ENCODE measurements around the gene NUBP2.

The NUBP2 gene

DNA sequence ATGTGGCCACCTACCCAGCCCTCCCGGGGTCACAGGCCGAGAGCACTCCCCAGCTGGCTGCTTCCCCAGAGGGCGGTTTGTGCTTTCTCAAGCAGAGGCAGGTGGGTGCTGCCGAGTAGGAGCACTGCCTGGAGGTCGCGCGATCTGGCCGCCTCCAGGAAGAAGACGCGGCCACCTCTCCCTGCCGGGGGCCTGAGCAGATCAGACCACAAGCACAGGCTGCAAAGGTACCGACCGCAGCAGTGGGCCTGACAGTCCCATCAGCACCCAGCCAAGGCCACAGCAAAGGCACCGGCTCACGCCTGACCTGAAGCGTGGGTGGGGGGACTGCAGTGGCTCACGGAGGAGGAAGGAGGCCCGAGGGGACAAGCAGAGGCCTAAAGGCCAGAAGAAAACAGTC lies 25.9 kb downstream of the NUBP2 start:
- Histone ChIP-seq H3K36me3 (ENCODE audit: insufficient read depth, low read length) (peaks cover 39% of the 10 kb centered on the region), H3K27ac (ENCODE audit: low read depth, low read length) (no peak overlapping the region), H3K4me1 (ENCODE audit: insufficient read depth, low read length) (peaks cover 4% of the 10 kb centered on the region), H3K4me3 (ENCODE audit: low read depth in 1 of 2, low read length in 2 of 2) (no peak overlapping the region), H3K9ac (ENCODE audit: low read length) (no peak overlapping the region), H3K9me3 (ENCODE audit: low read length) (no peaks in the 10 kb centered on the region), H3K27me3 (ENCODE audit: control insufficient read depth in 1 of 2, insufficient read depth in 2 of 2, low read length in 2 of 2) (no peaks in the 10 kb centered on the region)

DNA sequence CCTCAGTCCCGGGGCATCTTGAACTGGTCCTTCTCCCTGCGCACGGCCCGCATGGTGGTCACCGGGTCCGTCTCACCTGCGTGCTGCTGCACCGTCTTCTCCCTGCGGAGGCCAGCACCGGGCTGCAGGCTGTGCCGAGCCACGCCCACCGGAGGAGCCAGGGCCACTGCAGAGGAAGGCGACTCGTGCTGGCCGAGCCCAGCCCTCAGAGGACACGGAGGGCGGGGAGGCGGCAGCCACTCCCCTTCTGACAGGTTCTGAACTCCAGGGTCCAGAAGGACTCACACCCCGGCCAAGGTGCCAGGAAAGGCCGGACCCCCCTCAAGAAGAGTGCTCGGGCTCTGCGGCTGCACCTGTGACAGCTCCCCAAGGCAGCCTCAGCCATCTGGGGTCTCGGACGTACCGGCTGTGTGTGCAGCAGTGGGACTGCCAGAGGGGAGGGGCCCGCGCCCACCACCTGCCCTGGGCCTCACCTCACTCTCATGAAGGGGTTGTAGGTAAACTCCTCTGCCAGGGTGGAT lies 26.6 kb downstream of the NUBP2 start:
- H3K27me3 ChIP-seq (ENCODE audit: control insufficient read depth in 1 of 2, insufficient read depth in 2 of 2, low read length in 2 of 2): no peaks in the 10 kb centered on the region
- H3K27ac ChIP-seq (ENCODE audit: low read depth, low read length): no peak overlapping the region
- peaks cover 4% of the 10 kb centered on the region for H3K4me1 ChIP-seq (ENCODE audit: insufficient read depth, low read length)
- H3K36me3 ChIP-seq (ENCODE audit: insufficient read depth, low read length): peaks cover 42% of the 10 kb centered on the region
- no peaks in the 10 kb centered on the region for H3K9me3 ChIP-seq (ENCODE audit: low read length)
- no peak overlapping the region for H3K4me3 ChIP-seq (ENCODE audit: low read depth in 1 of 2, low read length in 2 of 2)
- H3K9ac ChIP-seq (ENCODE audit: low read length): no peak overlapping the region

DNA sequence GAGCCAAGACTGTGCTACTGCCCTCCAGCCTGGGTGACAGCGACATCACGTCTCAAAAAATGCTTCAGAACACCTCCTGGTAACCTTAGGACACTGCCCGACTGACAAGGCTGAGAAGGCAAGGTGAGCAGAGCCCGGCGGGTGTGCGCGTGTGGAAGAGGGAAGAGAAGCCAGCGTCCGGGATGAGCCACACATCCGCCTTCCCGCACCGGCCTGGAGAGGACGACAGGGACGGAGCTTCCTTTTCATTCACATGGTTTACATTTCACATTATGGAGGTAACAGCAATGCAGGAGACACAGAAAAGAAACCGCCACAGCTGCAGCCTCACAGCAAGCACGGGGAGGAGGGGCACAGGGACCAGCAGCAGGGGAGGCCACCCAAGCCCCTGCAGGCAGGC lies 27.3 kb downstream of the NUBP2 start:
- H3K4me1 ChIP-seq (ENCODE audit: insufficient read depth, low read length): peaks cover 4% of the 10 kb centered on the region
- H3K36me3 ChIP-seq (ENCODE audit: insufficient read depth, low read length): peaks cover 42% of the 10 kb centered on the region
- no peaks in the 10 kb centered on the region for H3K9me3 ChIP-seq (ENCODE audit: low read length)
- H3K9ac ChIP-seq (ENCODE audit: low read length): no peak overlapping the region
- no peak overlapping the region for H3K4me3 ChIP-seq (ENCODE audit: low read depth in 1 of 2, low read length in 2 of 2)
- H3K27me3 ChIP-seq (ENCODE audit: control insufficient read depth in 1 of 2, insufficient read depth in 2 of 2, low read length in 2 of 2): no peaks in the 10 kb centered on the region
- no peak overlapping the region for H3K27ac ChIP-seq (ENCODE audit: low read depth, low read length)

DNA sequence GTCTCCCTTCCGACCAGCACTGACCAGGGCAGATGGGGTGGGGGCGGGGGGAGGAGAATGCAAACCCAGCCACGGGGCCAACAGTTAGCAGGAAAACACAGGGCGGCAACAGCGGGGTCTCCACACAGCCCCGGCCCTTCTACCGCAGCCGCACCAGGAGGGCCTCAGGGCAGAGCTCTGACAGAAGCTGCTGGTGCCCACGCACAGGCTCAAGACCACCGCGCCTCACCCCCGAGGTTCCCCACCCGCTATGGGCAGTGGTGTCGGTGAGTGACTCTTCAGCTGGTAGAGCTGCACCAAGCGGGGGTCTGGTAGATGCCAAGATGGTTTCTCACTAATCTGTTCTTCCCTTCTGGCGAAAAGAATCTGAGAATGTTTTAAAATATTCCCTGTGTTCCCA lies 27.8 kb downstream of the NUBP2 start:
- Histone ChIP-seq H3K36me3 (ENCODE audit: insufficient read depth, low read length) (peaks cover 42% of the 10 kb centered on the region), H3K27ac (ENCODE audit: low read depth, low read length) (no peak overlapping the region), H3K4me3 (ENCODE audit: low read depth in 1 of 2, low read length in 2 of 2) (no peak overlapping the region)

DNA sequence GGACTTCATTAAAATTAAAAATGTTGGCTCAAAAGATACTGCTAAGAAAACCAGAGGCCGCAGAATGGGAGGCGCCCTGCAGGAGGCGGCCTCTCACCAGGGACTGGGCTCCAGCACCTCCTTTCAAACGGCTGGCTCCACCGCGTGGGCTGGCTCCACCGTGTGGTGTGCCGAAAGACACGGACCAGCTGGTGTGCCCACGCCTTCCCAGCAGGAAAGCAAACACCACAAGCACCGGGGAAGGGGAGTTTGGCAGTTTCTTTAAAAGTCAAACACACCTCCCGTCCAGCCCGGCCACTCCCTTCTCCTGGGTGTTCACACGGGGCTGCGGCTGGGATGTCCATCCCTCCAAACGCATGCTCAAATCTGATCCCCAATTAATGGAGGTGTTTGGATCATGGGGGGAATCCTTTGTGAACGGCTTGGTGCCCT lies 30.0 kb downstream of the NUBP2 start:
- Histone ChIP-seq H3K9me3 (ENCODE audit: low read length) (no peaks in the 10 kb centered on the region), H3K36me3 (ENCODE audit: insufficient read depth, low read length) (peaks cover 42% of the 10 kb centered on the region), H3K27me3 (ENCODE audit: control insufficient read depth in 1 of 2, insufficient read depth in 2 of 2, low read length in 2 of 2) (no peaks in the 10 kb centered on the region), H3K27ac (ENCODE audit: low read depth, low read length) (no peak overlapping the region), H3K4me3 (ENCODE audit: low read depth in 1 of 2, low read length in 2 of 2) (no peak overlapping the region), H3K4me1 (ENCODE audit: insufficient read depth, low read length) (peaks cover 4% of the 10 kb centered on the region), H3K9ac (ENCODE audit: low read length) (no peak overlapping the region)

More for the DNA sequence above, 27.8 kb downstream of the NUBP2 start:
- Histone ChIP-seq H3K27me3 (ENCODE audit: control insufficient read depth in 1 of 2, insufficient read depth in 2 of 2, low read length in 2 of 2) (no peaks in the 10 kb centered on the region), H3K9me3 (ENCODE audit: low read length) (no peaks in the 10 kb centered on the region), H3K4me1 (ENCODE audit: insufficient read depth, low read length) (peaks cover 4% of the 10 kb centered on the region), H3K9ac (ENCODE audit: low read length) (no peak overlapping the region)

DNA sequence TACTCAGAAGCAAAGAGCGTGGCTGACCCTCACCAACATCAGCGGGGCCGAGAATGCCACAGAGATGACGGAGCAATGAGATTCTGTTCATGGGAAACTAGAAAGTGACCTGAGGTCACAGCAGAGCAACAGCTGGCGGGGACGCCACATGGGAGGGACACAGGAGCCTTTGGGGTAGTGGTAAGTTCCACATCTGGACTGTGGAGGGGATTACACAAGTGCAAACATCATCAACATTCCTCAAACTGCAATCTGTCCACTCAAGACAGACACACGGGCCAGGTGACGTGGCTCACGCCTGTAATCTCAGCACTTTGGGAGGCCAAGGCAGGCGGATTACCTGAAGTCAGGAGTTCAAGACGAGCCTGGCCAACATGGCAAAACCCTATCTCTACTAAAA lies 32.7 kb downstream of the NUBP2 start:
- Histone ChIP-seq H3K27me3 (ENCODE audit: control insufficient read depth in 1 of 2, insufficient read depth in 2 of 2, low read length in 2 of 2) (no peaks in the 10 kb centered on the region), H3K9me3 (ENCODE audit: low read length) (no peaks in the 10 kb centered on the region), H3K4me1 (ENCODE audit: insufficient read depth, low read length) (peaks cover 4% of the 10 kb centered on the region), H3K4me3 (ENCODE audit: low read depth in 1 of 2, low read length in 2 of 2) (no peak overlapping the region), H3K36me3 (ENCODE audit: insufficient read depth, low read length) (peaks cover 32% of the 10 kb centered on the region), H3K9ac (ENCODE audit: low read length) (no peak overlapping the region), H3K27ac (ENCODE audit: low read depth, low read length) (no peak overlapping the region)

DNA sequence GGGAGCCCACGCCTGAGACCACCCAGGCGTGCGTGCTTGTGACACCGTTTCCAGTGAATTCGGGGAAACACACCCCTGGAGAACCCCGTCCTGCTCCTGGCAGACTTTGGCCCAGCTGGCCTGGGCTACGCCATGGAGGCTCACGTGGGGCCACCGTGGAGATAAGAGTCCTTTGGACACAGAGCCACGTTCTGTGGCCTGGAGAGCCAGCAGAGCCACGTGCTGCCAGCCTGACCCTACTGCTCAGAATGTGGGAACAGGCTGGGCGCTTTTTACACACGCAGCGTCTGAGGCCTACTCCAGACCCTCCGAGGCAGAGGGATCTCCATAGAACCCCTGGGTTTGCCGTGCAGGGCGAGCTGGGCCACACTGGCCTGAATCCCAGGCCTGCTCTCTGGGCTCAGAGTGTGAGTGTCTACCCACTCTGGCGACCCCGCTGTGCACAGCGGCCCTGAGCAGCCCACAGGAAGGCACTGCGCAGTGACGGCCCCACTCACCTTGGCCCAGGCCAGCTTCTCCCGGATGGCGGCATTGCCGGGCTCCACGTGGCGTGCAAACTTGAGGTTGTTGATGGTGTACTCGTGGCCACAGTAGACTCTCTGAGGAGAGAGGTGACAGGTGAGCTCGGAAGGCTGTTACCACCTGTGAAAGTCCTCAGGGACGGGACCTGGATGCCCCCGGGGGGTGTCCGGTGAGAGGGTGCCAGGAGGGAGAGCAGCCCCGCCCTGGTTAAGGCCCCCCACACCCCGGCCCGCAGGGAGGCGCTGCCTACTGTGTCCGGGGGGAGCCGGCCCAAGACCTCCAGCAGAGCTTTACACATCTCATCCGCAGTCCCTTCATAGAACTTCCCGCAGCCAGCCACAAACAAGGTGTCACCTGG lies 33.9 kb downstream of the NUBP2 start:
- Histone ChIP-seq H3K9ac (ENCODE audit: low read length) (no peak overlapping the region), H3K4me1 (ENCODE audit: insufficient read depth, low read length) (peaks cover 4% of the 10 kb centered on the region), H3K9me3 (ENCODE audit: low read length) (no peaks in the 10 kb centered on the region), H3K27me3 (ENCODE audit: control insufficient read depth in 1 of 2, insufficient read depth in 2 of 2, low read length in 2 of 2) (no peaks in the 10 kb centered on the region), H3K4me3 (ENCODE audit: low read depth in 1 of 2, low read length in 2 of 2) (no peak overlapping the region), H3K36me3 (ENCODE audit: insufficient read depth, low read length) (peaks cover 43% of the 10 kb centered on the region), H3K27ac (ENCODE audit: low read depth, low read length) (no peak overlapping the region)

DNA sequence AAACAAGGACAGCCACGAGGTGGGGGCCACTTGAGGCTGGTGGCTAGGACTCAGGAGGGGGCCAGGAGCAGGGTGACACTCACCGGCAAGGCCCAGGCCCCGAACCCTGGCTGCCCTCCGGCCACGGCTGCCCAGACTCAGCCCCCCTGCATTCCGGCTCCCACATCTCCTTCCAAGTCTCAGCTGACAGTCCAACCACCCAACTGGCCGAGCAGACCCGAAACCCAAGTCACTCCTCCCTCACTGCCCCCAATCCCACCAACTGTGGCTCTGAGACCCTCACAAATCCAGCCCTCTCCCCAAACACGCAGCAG lies 34.5 kb downstream of the NUBP2 start:
- Histone ChIP-seq H3K9me3 (ENCODE audit: low read length) (no peaks in the 10 kb centered on the region), H3K27ac (ENCODE audit: low read depth, low read length) (no peak overlapping the region), H3K4me1 (ENCODE audit: insufficient read depth, low read length) (peaks cover 4% of the 10 kb centered on the region), H3K27me3 (ENCODE audit: control insufficient read depth in 1 of 2, insufficient read depth in 2 of 2, low read length in 2 of 2) (no peaks in the 10 kb centered on the region), H3K36me3 (ENCODE audit: insufficient read depth, low read length) (peaks cover 49% of the 10 kb centered on the region), H3K4me3 (ENCODE audit: low read depth in 1 of 2, low read length in 2 of 2) (no peak overlapping the region), H3K9ac (ENCODE audit: low read length) (no peak overlapping the region)

DNA sequence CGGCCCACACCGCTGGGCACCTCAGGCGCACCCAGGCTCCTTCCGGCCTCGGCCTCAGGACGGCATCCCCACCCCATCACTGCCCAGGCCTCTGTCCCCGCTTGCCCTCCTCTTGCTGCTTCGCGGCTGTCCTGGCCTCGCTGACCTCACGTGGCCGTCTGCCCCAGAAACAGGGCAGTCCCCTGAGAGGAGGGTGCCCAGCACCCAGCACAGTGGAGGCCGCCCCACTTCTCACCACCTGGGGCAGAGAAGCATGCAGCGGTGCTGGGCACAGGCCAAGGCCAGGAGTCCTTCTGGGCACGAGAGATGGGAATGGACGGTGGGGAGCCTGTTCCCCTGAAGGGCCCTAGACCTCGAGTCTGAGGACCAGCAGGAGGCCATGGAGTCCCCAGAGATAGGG lies 35.0 kb downstream of the NUBP2 start:
- H3K36me3 ChIP-seq (ENCODE audit: insufficient read depth, low read length): peaks cover 53% of the 10 kb centered on the region
- no peak overlapping the region for H3K9ac ChIP-seq (ENCODE audit: low read length)
- no peaks in the 10 kb centered on the region for H3K27me3 ChIP-seq (ENCODE audit: control insufficient read depth in 1 of 2, insufficient read depth in 2 of 2, low read length in 2 of 2)
- H3K4me1 ChIP-seq (ENCODE audit: insufficient read depth, low read length): peaks cover 3% of the 10 kb centered on the region
- H3K4me3 ChIP-seq (ENCODE audit: low read depth in 1 of 2, low read length in 2 of 2): no peak overlapping the region
- H3K27ac ChIP-seq (ENCODE audit: low read depth, low read length): no peak overlapping the region
- H3K9me3 ChIP-seq (ENCODE audit: low read length): no peaks in the 10 kb centered on the region

DNA sequence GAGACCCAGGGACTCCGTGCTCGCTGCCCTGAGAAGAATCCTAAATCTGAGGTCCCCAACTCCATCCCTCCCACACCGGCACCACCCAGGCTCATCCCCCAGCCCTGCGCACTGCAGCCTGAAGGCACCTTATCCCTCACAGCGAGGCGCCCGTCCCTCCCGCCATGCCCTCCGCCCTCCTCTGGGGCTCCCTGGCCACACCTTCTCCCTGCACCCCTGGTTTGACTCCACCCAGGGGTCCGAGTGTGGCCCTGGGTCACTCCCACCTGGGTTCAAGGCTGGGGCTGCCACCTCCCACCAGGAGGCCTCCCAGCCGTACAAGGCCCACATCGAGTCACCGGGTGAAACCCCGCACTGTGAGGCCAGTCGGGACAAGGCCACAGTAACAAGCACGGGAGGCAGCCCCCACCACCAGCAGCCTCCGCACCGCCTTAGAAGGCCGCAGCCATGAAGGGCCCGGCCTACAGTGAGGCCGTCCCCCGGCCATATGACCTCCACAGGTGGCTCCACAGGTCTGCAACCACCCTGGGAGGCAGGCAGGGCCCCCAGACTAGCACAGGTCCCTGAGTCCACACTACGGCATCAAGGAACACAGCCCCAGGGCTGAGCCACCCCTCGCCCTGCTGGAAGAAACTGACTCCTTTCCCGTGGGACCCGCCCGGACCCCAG lies 35.6 kb downstream of the NUBP2 start:
- Histone ChIP-seq H3K9me3 (ENCODE audit: low read length) (no peaks in the 10 kb centered on the region), H3K27me3 (ENCODE audit: control insufficient read depth in 1 of 2, insufficient read depth in 2 of 2, low read length in 2 of 2) (no peaks in the 10 kb centered on the region), H3K4me3 (ENCODE audit: low read depth in 1 of 2, low read length in 2 of 2) (no peak overlapping the region), H3K36me3 (ENCODE audit: insufficient read depth, low read length) (peaks cover 52% of the 10 kb centered on the region), H3K4me1 (ENCODE audit: insufficient read depth, low read length) (no peaks in the 10 kb centered on the region), H3K27ac (ENCODE audit: low read depth, low read length) (no peak overlapping the region), H3K9ac (ENCODE audit: low read length) (no peak overlapping the region)

DNA sequence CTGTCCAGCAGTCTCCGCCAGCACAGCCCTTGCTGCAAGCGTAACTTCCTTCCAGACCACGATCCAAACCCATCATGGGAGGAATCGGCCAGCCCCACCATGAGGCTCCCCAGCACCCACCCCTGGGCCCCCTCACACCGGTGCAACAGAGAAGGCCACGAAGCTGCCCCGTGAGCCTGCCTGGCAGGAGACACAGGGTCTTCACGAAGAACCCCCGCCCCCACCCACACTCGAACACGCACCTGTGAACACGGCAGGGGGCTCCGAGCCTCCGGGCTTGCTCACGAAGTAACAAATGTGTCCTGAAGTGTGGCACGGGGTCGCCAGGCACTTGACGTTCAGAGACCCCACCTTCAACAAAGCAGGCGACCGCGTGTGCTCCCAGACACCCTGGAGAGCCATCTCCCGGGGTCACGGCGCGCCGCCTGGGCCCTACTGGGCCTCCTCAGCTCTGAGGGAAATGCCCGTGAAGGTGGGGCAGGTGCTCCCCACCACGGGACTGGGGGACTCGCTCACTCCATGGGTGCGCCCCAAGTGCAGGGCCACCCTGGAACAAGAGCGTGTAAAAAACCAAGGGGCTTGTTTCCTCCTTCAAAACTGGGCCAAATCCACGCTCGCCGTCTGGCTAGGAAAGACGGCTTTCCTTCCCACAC lies 36.2 kb downstream of the NUBP2 start:
- Histone ChIP-seq H3K9me3 (ENCODE audit: low read length) (no peaks in the 10 kb centered on the region), H3K4me1 (ENCODE audit: insufficient read depth, low read length) (peaks cover 4% of the 10 kb centered on the region), H3K4me3 (ENCODE audit: low read depth in 1 of 2, low read length in 2 of 2) (no peak overlapping the region), H3K27me3 (ENCODE audit: control insufficient read depth in 1 of 2, insufficient read depth in 2 of 2, low read length in 2 of 2) (no peaks in the 10 kb centered on the region), H3K9ac (ENCODE audit: low read length) (no peak overlapping the region), H3K27ac (ENCODE audit: low read depth, low read length) (no peak overlapping the region), H3K36me3 (ENCODE audit: insufficient read depth, low read length) (peaks cover 46% of the 10 kb centered on the region)
